Psoas muscle (tissue), 8 donors: ENCODE data around the gene IFI35. TPM values are rescaled to one million over a fixed set of nuclear protein-coding genes. Genes with fewer than 3 reads are reported as not detected.

Experiments
- ATAC-seq, 4 donors: fragments of 200-7000 bp; cut with Tn5 transposase; one replicate each; pipeline ENCODE4 v1.9.1; 2020; ENCODE audit warnings: moderate library complexity in 3 of 4, mild to moderate bottlenecking in 2 of 4
- DNase-seq, 2 donors: peaks; one replicate each; pipeline ENCODE4 v3.0.0-alpha.2; 2020
- H3K27ac ChIP-seq: fragments of 200-600 bp; one replicate; pipeline ENCODE4 v1.8.0; 2022
- H3K27me3 ChIP-seq, 3 donors: fragments of 200-600 bp in 1 of 3; one replicate each; pipeline versions ENCODE4 v1.6.1 to v1.8.0; 2013 to 2022; ENCODE audit warnings: low read length in 2 of 3, mild to moderate bottlenecking in 2 of 3, moderate library complexity in 1 of 3; ENCODE audit not compliant: insufficient read depth in 3 of 3
- H3K36me3 ChIP-seq, 2 donors: fragments of 200-600 bp in 1 of 2; one replicate each; pipeline versions ENCODE4 v1.6.1 to v1.8.0; 2013 to 2022; ENCODE audit warnings: low read depth in 1 of 2, mild to moderate bottlenecking in 1 of 2, moderate library complexity in 1 of 2; ENCODE audit not compliant: insufficient read depth in 1 of 2
- H3K4me1 ChIP-seq: fragments of 200-600 bp; one replicate; pipeline ENCODE4 v1.8.0; 2022
- H3K4me3 ChIP-seq: fragments of 200-600 bp; one replicate; pipeline ENCODE4 v1.8.0; 2022; ENCODE audit warnings: mild to moderate bottlenecking
- H3K9me3 ChIP-seq: fragments of 200-600 bp; one replicate; pipeline ENCODE4 v1.8.0; 2022
- WGBS, 3 donors: extraction: QIAGEN DNeasy Blood & Tissue Kit; methylation state at CpG; one replicate each; pipeline versions ENCODE4 v1.1.6 to v1.1.7; 2013; 5-methylcytosine and 5-hydroxymethylcytosine counted together
- intact Hi-C, 2 donors: fragments of 100-400 bp; cut with DNase I; formaldehyde crosslinking; loops; one replicate each; pipeline versions ENCODE4 v1.11.0 to v1.14.2; 2022
- polyA plus RNA-seq, 3 donors: library from polyadenylated mRNA; stranded (reverse); fragments of 200-250 nt; gene quantifications; one replicate each; pipeline ENCODE4 v1.2.3, GENCODE V29; 2013
- total RNA-seq, 4 donors: library from RNA; stranded (reverse); fragmentation: NEBNext Ultra II Directional in 2 of 4; extraction: Animal tissue kit (Norgen Biotek cat#: 25700) in 2 of 4; gene quantifications; one replicate each; pipeline versions ENCODE4 v1.2.1 to v1.2.4, GENCODE V29; 2021 to 2023
- TF ChIP-seq, protein P1 (sequence below): fragments of 200-600 bp; IDR thresholded peaks from one replicate; pipeline ENCODE4 v1.8.0; 2022; ENCODE audit warnings: antibody characterized with exemption
- donor health status: healthy with polysubstance abuse.
- donor health status: DM: no; HTN: no; CAD: no; lungs with moderate emphysema.
- donor health status: Bipolar disorder and iron deficiency.
- donor health status: healthy.
- donor health status: DM: yes; HTN: yes; CAD: no.
- donor health status: DM: no; HTN: no; CAD: no.
- donor health status: DM: no; HTN: no; CAD: no.
- donor health status: DM: yes; HTN: yes; CAD: no.

The IFI35 gene
- total and polyA plus RNA-seq, 7 donors, result 4.2 to 7.8 (median 6.3) TPM

DNA sequence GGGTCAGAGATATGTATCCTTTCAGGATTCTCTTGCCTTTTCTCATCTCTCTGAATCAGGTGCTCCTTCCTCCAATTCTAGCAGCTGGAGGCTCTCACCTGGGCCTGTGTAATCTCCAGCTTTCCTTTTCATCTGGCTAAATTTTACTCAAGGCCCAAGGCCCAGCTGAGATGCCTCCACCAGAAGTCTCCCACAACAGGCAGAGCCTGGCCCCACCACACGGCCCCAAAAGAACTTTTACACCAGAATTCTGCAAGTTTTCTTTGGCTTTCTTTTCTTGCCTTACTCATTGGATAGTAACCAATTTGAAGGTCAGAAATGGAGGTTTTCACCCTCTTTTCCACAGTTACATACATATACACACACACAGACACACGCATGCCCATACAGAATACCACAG, 33.1 kb downstream of the IFI35 start:
- no peak for DNase-seq
- TF ChIP-seq, protein P1, sequence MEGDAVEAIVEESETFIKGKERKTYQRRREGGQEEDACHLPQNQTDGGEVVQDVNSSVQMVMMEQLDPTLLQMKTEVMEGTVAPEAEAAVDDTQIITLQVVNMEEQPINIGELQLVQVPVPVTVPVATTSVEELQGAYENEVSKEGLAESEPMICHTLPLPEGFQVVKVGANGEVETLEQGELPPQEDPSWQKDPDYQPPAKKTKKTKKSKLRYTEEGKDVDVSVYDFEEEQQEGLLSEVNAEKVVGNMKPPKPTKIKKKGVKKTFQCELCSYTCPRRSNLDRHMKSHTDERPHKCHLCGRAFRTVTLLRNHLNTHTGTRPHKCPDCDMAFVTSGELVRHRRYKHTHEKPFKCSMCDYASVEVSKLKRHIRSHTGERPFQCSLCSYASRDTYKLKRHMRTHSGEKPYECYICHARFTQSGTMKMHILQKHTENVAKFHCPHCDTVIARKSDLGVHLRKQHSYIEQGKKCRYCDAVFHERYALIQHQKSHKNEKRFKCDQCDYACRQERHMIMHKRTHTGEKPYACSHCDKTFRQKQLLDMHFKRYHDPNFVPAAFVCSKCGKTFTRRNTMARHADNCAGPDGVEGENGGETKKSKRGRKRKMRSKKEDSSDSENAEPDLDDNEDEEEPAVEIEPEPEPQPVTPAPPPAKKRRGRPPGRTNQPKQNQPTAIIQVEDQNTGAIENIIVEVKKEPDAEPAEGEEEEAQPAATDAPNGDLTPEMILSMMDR, result no peak
- Histone ChIP-seq H3K27ac (no peak overlapping the region), H3K27me3 (no peaks in the 10 kb centered on the region), H3K9me3 (no peaks in the 10 kb centered on the region), H3K36me3 (no peaks in the 10 kb centered on the region), H3K4me3 (no peak overlapping the region), H3K4me1 (no peaks in the 10 kb centered on the region)
- ATAC-seq, result no peak
- intact Hi-C loops, result no loop called here
- WGBS, 3 donors, result 88 to 93% (median 92%) methylated on average over 2 of the region's 2 CpGs

DNA sequence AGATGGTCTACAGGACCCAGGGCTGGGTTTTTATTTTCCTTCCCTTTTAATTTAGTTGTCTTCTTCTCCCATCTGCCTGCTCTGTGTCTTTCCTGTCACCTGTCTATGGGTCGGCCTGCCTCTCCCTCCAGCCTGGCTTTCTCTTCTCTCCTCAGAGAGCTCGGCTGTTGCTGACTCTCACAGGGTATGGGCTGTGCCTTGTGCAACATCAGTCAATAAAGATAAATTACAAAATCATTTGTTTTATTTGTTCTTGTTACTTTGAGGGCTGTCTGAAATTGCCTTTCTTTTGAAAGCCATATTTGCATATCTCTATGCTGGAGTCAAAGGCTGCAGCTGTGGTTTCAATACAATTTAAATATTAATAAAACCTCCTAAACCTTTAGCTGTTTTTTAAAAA, 34.1 kb downstream of the IFI35 start:
- no peaks in the 10 kb centered on the region for H3K9me3 ChIP-seq
- H3K4me1 ChIP-seq, result no peaks in the 10 kb centered on the region
- H3K36me3 ChIP-seq, result peaks cover 0 to 7% of the 10 kb centered on the region in 2 donors
- no peak overlapping the region for H3K4me3 ChIP-seq
- ATAC-seq, result no peak
- intact Hi-C loops, result no loop called here
- DNase-seq, result no peak
- WGBS, 3 donors, result 78 to 87% (median 85%) methylated on average over 2 of the region's 2 CpGs
- H3K27ac ChIP-seq, result no peak overlapping the region
- H3K27me3 ChIP-seq, result no peaks in the 10 kb centered on the region
- TF ChIP-seq, protein P1, result no peak

DNA sequence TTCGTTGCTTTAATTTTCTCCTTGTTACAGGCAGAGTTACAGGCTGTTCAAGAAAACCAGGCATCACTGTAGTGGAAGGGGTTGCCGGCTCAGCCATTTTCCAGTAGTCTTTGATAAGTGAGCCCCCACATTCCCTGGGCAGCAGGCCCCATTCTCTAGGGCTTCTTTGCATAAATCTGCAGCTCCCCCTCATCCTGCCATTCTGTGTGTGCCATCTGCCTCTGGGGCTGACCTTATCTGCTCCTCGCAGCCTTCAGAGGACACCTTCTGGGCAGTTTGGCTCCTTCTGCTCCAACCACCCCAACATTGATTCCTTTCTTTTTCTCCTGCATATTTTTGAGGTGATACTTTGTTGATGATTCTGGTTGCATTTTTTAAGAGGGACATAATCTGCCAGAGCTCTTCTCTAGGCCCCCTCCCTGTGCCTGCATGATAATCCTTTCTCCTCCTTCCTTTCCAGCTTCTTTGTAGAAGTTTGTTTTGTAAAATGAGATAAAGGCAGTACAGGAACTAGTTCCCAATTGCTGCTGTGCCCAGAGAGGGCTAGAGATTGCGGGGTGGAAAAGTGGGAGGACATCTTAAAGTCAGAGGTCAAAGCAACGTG, 35.5 kb downstream of the IFI35 start:
- peaks cover 0 to 7% of the 10 kb centered on the region in 2 donors for H3K36me3 ChIP-seq
- H3K27me3 ChIP-seq, result no peaks in the 10 kb centered on the region
- DNase-seq (no peak), ATAC-seq (no peak)
- H3K27ac ChIP-seq, result no peak overlapping the region
- H3K9me3 ChIP-seq, result no peaks in the 10 kb centered on the region
- no peaks in the 10 kb centered on the region for H3K4me1 ChIP-seq
- 75 to 77% (median 76%) methylated on average over 5 of the region's 5 CpGs for WGBS, 3 donors
- TF ChIP-seq, protein P1, result no peak
- H3K4me3 ChIP-seq, result no peak overlapping the region
- intact Hi-C loops, result no loop called here

DNA sequence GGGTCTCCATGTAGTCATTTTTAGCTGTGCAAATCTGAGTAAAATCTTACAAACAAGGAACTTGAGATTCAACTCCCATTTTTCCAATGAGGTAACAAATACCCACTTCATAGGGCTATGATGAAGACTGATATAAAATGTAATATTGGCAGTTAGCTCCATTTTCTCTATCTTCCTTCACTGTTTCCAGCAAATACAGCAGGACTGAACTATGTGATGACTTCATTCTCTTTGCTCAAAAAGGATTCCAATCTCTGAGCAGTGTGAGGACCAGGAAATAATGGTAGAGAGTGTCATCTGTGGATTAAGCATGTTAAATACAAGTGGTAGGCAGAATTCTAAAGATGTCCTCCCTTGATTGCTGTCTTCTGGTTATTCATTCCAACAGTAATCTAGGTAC, 36.7 kb downstream of the IFI35 start:
- no peaks in the 10 kb centered on the region for H3K27me3 ChIP-seq
- TF ChIP-seq, protein P1, result no peak
- H3K36me3 ChIP-seq, result peaks cover 0 to 7% of the 10 kb centered on the region in 2 donors
- H3K27ac ChIP-seq, result no peak overlapping the region
- intact Hi-C loops, result no loop called here
- no peaks in the 10 kb centered on the region for H3K9me3 ChIP-seq
- H3K4me1 ChIP-seq, result no peaks in the 10 kb centered on the region
- DNase-seq (no peak), ATAC-seq (no peak)
- H3K4me3 ChIP-seq, result no peak overlapping the region

DNA sequence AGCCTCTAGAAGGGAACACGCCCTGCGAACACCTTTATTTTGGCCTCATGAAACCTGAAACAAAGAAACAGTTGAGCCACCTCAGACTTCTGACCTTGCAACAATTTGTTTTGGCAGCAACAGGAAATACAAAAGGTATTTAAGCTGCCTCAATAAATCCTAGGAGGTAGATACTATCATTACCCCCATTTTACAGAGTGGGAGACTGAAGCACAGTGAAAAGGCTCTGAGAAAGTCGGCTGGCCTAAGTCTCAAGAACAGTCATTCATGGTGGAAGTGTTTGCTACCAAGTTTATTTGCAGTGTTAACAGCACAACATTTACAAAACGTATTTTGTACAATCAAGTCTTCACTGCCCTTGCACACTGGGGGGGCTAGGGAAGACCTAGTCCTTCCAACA, 37.4 kb downstream of the IFI35 start:
- H3K36me3 ChIP-seq, result peaks cover 0 to 7% of the 10 kb centered on the region in 2 donors
- no peaks in the 10 kb centered on the region for H3K4me1 ChIP-seq
- H3K27me3 ChIP-seq, result no peaks in the 10 kb centered on the region
- H3K27ac ChIP-seq, result no peak overlapping the region
- WGBS, 3 donors, result 90 to 93% (median 91%) methylated on average over 4 of the region's 4 CpGs
- no peak for DNase-seq
- H3K9me3 ChIP-seq, result no peaks in the 10 kb centered on the region
- ATAC-seq, result no peak
- H3K4me3 ChIP-seq, result no peak overlapping the region
- intact Hi-C loops, result no loop called here
- TF ChIP-seq, protein P1, result no peak
